Stimulated activated CD8-positive, alpha-beta memory T cell treated with anti-CD3 and anti-CD28 coated beads, Interleukin-2, amount 100 ng/mL, for 1 hour (primary cell): ENCODE results near the gene KCNH5.

Experiments used
- DNase-seq, 2 donors: peaks; one replicate each; pipeline ENCODE4 v3.0.0-alpha.2; 2020; ENCODE audit warnings: low read depth in 2 of 2

The KCNH5 gene

GRCh38 chr14:62673014-62673755, 372.1 kb downstream of the KCNH5 start:
- no peak for DNase-seq

GRCh38 chr14:62670526-62670925, 374.7 kb downstream of the KCNH5 start:
- DNase-seq: no peak

GRCh38 chr14:62667421-62667914, 377.8 kb downstream of the KCNH5 start:
- DNase-seq: no peak

- DNase-seq: no peak
Observed at GRCh38 chr14:62665286-62665685, 380.0 kb downstream of the KCNH5 start.

- DNase-seq: no peak
Observed at GRCh38 chr14:62663456-62663821, 381.8 kb downstream of the KCNH5 start.

- DNase-seq: no peak
Observed at GRCh38 chr14:62662811-62663455, 382.3 kb downstream of the KCNH5 start.

- DNase-seq: no peak
Observed at GRCh38 chr14:62661818-62662217, 383.4 kb downstream of the KCNH5 start.

GRCh38 chr14:62658631-62659030, 386.6 kb downstream of the KCNH5 start:
- DNase-seq: no peak

GRCh38 chr14:62657376-62657775, 387.9 kb downstream of the KCNH5 start:
- no peak for DNase-seq

- no peak for DNase-seq
Observed at GRCh38 chr14:62655166-62655565, 390.1 kb downstream of the KCNH5 start.

GRCh38 chr14:62654641-62655040, 390.6 kb downstream of the KCNH5 start:
- no peak for DNase-seq
